Liver (tissue), 3 donors: Measurements from ENCODE around the gene DCDC1.

Experiments
- FOXA1 ChIP-seq: IDR thresholded peaks from 2 replicates; pipeline ENCODE4 v1.6.1; 2016; ENCODE audit warnings: antibody characterized with exemption
- GABPA ChIP-seq, 2 donors: IDR thresholded peaks in 1 of 2; conservative IDR thresholded peaks in 1 of 2; 2 replicates each; pipeline ENCODE4 v1.6.1; 2016; ENCODE audit warnings: antibody characterized with exemption in 2 of 2, mild to moderate bottlenecking in 1 of 2, moderate library complexity in 1 of 2
- JUND ChIP-seq, 2 donors: IDR thresholded peaks; 2 replicates each; pipeline ENCODE4 v1.6.1; 2016; ENCODE audit warnings: antibody characterized with exemption in 2 of 2
- RAD21 ChIP-seq, 2 donors: IDR thresholded peaks; 2 replicates each; pipeline ENCODE4 v1.6.1; 2016; ENCODE audit warnings: antibody characterized with exemption in 2 of 2, mild to moderate bottlenecking in 2 of 2
- RXRA ChIP-seq, 2 donors: IDR thresholded peaks; 2 replicates each; pipeline ENCODE4 v1.6.1; 2017 to 2018; ENCODE audit warnings: antibody characterized with exemption in 2 of 2, mild to moderate bottlenecking in 1 of 2
- SP1 ChIP-seq: IDR thresholded peaks from 2 replicates; pipeline ENCODE4 v1.6.1; 2018; ENCODE audit warnings: antibody characterized with exemption, mild to moderate bottlenecking
- YY1 ChIP-seq: IDR thresholded peaks from 2 replicates; pipeline ENCODE4 v1.6.1; 2016; ENCODE audit warnings: antibody characterized with exemption, mild to moderate bottlenecking
- TF ChIP-seq, protein P1 (sequence below): IDR thresholded peaks from 2 replicates; pipeline ENCODE4 v1.6.1; 2016; ENCODE audit warnings: antibody characterized with exemption
- TF ChIP-seq, protein P2 (sequence below): fragments of 150-350 bp; IDR thresholded peaks from 2 replicates; pipeline ENCODE4 v1.5.1; 2017; ENCODE audit warnings: improper control_type of control experiment, low read depth, low read length; ENCODE audit not compliant: missing input control
- TF ChIP-seq, protein P3 (sequence below): IDR thresholded peaks from 2 replicates; pipeline ENCODE4 v1.6.1; 2016; ENCODE audit warnings: antibody characterized with exemption
- TF ChIP-seq, protein P4 (sequence below): IDR thresholded peaks from 2 replicates; pipeline ENCODE4 v1.6.1; 2016; ENCODE audit warnings: antibody characterized with exemption, mild to moderate bottlenecking
- TF ChIP-seq, protein P5 (sequence below): IDR thresholded peaks from 2 replicates; pipeline ENCODE4 v1.6.1; 2016; ENCODE audit warnings: antibody characterized with exemption
- donor health status: healthy.
- donor health status: healthy.

DNA sequence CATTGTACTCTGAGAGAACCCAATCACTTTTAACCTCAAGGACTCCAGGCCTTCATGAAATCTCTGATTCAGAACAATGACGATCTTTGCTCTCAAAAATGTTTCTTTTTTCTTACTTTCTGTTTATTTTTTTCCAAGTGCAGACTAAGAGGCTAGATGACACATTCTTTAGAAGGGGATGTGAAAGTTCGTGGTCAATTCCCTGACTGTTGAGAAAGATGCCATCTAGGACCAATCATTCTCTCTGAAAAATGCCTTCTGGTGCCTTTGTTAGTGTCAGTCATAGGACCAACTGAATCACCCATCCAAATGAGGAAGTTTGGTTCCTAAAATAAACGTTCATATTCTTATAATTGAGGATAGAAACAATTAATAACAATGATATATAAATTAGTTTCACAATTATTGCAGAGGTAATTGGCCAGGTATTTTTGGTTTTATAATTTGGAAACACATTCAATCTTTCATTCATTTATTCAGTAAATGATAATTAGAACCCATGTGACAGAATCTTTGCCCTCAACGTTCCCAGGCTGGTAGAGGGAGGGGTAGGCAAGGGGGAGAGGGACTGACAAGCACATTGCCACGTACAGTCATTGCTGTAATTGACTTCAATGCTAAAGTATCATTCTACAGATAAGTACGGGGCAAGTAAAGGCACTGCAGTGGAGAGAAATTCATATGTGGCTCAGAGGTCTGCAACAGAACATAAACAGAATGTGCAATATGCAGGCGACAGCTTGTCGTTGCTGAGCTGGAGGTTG, 450.0 kb downstream of the DCDC1 start:
- TF ChIP-seq FOXA1 (no peak), YY1 (no peak), SP1 (no peak), GABPA (IDR thresholded peaks at IDR 0.05 in 1 of 2, conservative IDR thresholded peaks at IDR 0.05 in 1 of 2) (no peak), JUND (IDR thresholded peaks at IDR 0.05) (no peak), RXRA (IDR thresholded peaks at IDR 0.05) (no peak), RAD21 (IDR thresholded peaks at IDR 0.05) (no peak)
- TF ChIP-seq, protein P1, sequence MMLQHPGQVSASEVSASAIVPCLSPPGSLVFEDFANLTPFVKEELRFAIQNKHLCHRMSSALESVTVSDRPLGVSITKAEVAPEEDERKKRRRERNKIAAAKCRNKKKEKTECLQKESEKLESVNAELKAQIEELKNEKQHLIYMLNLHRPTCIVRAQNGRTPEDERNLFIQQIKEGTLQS = no peak
- TF ChIP-seq, protein P2, sequence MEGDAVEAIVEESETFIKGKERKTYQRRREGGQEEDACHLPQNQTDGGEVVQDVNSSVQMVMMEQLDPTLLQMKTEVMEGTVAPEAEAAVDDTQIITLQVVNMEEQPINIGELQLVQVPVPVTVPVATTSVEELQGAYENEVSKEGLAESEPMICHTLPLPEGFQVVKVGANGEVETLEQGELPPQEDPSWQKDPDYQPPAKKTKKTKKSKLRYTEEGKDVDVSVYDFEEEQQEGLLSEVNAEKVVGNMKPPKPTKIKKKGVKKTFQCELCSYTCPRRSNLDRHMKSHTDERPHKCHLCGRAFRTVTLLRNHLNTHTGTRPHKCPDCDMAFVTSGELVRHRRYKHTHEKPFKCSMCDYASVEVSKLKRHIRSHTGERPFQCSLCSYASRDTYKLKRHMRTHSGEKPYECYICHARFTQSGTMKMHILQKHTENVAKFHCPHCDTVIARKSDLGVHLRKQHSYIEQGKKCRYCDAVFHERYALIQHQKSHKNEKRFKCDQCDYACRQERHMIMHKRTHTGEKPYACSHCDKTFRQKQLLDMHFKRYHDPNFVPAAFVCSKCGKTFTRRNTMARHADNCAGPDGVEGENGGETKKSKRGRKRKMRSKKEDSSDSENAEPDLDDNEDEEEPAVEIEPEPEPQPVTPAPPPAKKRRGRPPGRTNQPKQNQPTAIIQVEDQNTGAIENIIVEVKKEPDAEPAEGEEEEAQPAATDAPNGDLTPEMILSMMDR = no peak
- TF ChIP-seq, protein P3, sequence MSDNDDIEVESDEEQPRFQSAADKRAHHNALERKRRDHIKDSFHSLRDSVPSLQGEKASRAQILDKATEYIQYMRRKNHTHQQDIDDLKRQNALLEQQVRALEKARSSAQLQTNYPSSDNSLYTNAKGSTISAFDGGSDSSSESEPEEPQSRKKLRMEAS = no peak
- TF ChIP-seq, protein P4, sequence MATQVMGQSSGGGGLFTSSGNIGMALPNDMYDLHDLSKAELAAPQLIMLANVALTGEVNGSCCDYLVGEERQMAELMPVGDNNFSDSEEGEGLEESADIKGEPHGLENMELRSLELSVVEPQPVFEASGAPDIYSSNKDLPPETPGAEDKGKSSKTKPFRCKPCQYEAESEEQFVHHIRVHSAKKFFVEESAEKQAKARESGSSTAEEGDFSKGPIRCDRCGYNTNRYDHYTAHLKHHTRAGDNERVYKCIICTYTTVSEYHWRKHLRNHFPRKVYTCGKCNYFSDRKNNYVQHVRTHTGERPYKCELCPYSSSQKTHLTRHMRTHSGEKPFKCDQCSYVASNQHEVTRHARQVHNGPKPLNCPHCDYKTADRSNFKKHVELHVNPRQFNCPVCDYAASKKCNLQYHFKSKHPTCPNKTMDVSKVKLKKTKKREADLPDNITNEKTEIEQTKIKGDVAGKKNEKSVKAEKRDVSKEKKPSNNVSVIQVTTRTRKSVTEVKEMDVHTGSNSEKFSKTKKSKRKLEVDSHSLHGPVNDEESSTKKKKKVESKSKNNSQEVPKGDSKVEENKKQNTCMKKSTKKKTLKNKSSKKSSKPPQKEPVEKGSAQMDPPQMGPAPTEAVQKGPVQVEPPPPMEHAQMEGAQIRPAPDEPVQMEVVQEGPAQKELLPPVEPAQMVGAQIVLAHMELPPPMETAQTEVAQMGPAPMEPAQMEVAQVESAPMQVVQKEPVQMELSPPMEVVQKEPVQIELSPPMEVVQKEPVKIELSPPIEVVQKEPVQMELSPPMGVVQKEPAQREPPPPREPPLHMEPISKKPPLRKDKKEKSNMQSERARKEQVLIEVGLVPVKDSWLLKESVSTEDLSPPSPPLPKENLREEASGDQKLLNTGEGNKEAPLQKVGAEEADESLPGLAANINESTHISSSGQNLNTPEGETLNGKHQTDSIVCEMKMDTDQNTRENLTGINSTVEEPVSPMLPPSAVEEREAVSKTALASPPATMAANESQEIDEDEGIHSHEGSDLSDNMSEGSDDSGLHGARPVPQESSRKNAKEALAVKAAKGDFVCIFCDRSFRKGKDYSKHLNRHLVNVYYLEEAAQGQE = no peak
- TF ChIP-seq, protein P5, sequence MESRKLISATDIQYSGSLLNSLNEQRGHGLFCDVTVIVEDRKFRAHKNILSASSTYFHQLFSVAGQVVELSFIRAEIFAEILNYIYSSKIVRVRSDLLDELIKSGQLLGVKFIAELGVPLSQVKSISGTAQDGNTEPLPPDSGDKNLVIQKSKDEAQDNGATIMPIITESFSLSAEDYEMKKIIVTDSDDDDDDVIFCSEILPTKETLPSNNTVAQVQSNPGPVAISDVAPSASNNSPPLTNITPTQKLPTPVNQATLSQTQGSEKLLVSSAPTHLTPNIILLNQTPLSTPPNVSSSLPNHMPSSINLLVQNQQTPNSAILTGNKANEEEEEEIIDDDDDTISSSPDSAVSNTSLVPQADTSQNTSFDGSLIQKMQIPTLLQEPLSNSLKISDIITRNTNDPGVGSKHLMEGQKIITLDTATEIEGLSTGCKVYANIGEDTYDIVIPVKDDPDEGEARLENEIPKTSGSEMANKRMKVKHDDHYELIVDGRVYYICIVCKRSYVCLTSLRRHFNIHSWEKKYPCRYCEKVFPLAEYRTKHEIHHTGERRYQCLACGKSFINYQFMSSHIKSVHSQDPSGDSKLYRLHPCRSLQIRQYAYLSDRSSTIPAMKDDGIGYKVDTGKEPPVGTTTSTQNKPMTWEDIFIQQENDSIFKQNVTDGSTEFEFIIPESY = no peak
